Measurements from ENCODE around the gene TMPRSS6. TPM values are rescaled to one million over a fixed set of nuclear protein-coding genes. Genes with fewer than 3 reads are reported as not detected.

The TMPRSS6 gene
- total and polyA plus RNA-seq, 2 donors (not counting 1 experiment from before 2014, with no cell fraction given), result 0.03 TPM; not detected in 1

DNA sequence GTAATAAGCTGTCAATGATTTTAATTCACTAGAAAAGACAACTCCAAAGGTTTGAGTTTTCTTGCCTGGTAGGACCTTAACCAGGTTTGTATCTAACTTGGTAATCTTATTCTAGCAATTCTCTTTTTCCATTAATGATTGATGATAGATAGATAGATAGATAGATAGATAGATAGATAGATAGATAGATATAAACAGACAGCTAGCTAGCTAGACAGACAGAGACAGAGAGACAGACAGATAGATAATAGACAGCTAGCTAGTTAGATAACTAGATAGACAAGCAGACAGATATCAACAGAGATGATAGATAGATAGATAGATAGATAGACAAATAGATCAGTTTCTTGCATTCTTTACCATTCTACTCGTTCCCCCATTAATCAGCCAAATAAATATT, 15.3 kb downstream of the TMPRSS6 start:
- no CpG with 5 or more reads among the region's 1 CpG for WGBS (ENCODE audit: insufficient coverage)
- intact Hi-C loops (cut with micrococcal nuclease), result no loop called here
- TF ChIP-seq, protein P1, sequence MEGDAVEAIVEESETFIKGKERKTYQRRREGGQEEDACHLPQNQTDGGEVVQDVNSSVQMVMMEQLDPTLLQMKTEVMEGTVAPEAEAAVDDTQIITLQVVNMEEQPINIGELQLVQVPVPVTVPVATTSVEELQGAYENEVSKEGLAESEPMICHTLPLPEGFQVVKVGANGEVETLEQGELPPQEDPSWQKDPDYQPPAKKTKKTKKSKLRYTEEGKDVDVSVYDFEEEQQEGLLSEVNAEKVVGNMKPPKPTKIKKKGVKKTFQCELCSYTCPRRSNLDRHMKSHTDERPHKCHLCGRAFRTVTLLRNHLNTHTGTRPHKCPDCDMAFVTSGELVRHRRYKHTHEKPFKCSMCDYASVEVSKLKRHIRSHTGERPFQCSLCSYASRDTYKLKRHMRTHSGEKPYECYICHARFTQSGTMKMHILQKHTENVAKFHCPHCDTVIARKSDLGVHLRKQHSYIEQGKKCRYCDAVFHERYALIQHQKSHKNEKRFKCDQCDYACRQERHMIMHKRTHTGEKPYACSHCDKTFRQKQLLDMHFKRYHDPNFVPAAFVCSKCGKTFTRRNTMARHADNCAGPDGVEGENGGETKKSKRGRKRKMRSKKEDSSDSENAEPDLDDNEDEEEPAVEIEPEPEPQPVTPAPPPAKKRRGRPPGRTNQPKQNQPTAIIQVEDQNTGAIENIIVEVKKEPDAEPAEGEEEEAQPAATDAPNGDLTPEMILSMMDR (IDR thresholded peaks at IDR 0.05), result no peak
- no peak for TF ChIP-seq EZH2 (IDR thresholded peaks at IDR 0.05; ENCODE audit: borderline replicate concordance, insufficient read depth, low read depth, low read length, poor library complexity, severe bottlenecking)
- Mint-ChIP-seq H3K27me3 (peaks cover 36% of the 10 kb centered on the region), H3K27ac (no peak overlapping the region), H3K9me3 (ENCODE audit: insufficient read depth) (no peaks in the 10 kb centered on the region), H3K4me1 (peaks cover 3% of the 10 kb centered on the region), H3K4me3 (no peak overlapping the region)
- Histone ChIP-seq H3K79me2 (ENCODE audit: control insufficient read depth, insufficient read depth, low read length) (no peaks in the 10 kb centered on the region), H3K27me3 (replicated peaks in 1 of 4; ENCODE audit: control extremely low read depth in 1 of 4, control insufficient read depth in 3 of 4, insufficient read depth in 4 of 4, low read length in 3 of 4) (peaks cover 0 to 25% (median 7%) of the 10 kb centered on the region in 4 experiments), H3K27ac (ENCODE audit: low read length in 2 of 2) (no peak overlapping the region), H3K4me2 (replicated peaks; ENCODE audit: low read depth, low read length, poor library complexity, severe bottlenecking) (no peak overlapping the region), H3K4me1 (ENCODE audit: control insufficient read depth in 2 of 2, insufficient read depth in 2 of 2, low read length in 2 of 2) (no peaks in the 10 kb centered on the region), H3K36me3 (replicated peaks in 1 of 2; ENCODE audit: control extremely low read depth in 1 of 2, control insufficient read depth in 1 of 2, extremely low read depth in 1 of 2, insufficient read depth in 2 of 2, low read length in 1 of 2) (no peaks in the 10 kb centered on the region), H3K9ac (ENCODE audit: low read length) (no peak overlapping the region), H3K9me3 (ENCODE audit: control extremely low read depth in 1 of 3, control insufficient read depth in 2 of 3, insufficient read depth in 1 of 3, low read length in 2 of 3) (no peaks in the 10 kb centered on the region), H4K20me1 (ENCODE audit: control insufficient read depth, insufficient read depth, low read length, poor library complexity, severe bottlenecking) (no peaks in the 10 kb centered on the region), H2AFZ (ENCODE audit: insufficient read depth, low read depth, low read length, poor library complexity, severe bottlenecking) (no peak overlapping the region), H3K4me3 (ENCODE audit: control extremely low read depth in 1 of 5, extremely low read depth in 1 of 5, insufficient read depth in 1 of 5, low read depth in 2 of 5, low read length in 4 of 5) (no peak overlapping the region)
- CTCF ChIA-PET, result no interaction called here
- DNase-seq, result no peak
- no peak for ATAC-seq (ENCODE audit: low read depth)
- POLR2A ChIA-PET, result no interaction called here

DNA sequence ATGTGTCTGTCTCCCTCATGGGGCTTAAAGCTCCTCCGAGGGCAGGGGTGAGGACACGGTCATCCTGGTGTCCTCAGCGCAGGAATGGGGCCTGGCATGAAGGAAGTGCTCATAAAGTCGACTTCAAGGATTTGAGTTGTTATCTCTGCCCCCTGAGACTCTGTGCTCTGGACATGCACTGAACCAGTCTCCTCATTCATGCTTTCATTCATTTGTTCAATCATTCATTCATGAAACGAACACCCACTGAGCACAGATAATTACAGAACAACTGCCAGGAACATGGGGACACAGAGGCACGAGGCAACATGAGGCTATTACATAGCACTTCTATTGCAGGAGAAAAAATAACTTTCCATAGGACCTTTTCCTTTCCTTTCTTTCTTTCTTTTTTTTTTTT, 16.5 kb downstream of the TMPRSS6 start:
- Histone ChIP-seq H3K4me1 (ENCODE audit: control insufficient read depth in 2 of 2, insufficient read depth in 2 of 2, low read length in 2 of 2) (no peaks in the 10 kb centered on the region), H3K4me3 (ENCODE audit: control extremely low read depth in 1 of 5, extremely low read depth in 1 of 5, insufficient read depth in 1 of 5, low read depth in 2 of 5, low read length in 4 of 5) (no peak overlapping the region), H3K27me3 (replicated peaks in 1 of 4; ENCODE audit: control extremely low read depth in 1 of 4, control insufficient read depth in 3 of 4, insufficient read depth in 4 of 4, low read length in 3 of 4) (peaks cover 0 to 24% (median 7%) of the 10 kb centered on the region in 4 experiments), H3K9ac (ENCODE audit: low read length) (no peak overlapping the region), H3K79me2 (ENCODE audit: control insufficient read depth, insufficient read depth, low read length) (no peaks in the 10 kb centered on the region), H4K20me1 (ENCODE audit: control insufficient read depth, insufficient read depth, low read length, poor library complexity, severe bottlenecking) (no peaks in the 10 kb centered on the region), H2AFZ (ENCODE audit: insufficient read depth, low read depth, low read length, poor library complexity, severe bottlenecking) (no peak overlapping the region), H3K9me3 (ENCODE audit: control extremely low read depth in 1 of 3, control insufficient read depth in 2 of 3, insufficient read depth in 1 of 3, low read length in 2 of 3) (no peaks in the 10 kb centered on the region), H3K4me2 (replicated peaks; ENCODE audit: low read depth, low read length, poor library complexity, severe bottlenecking) (no peak overlapping the region), H3K27ac (ENCODE audit: low read length in 2 of 2) (no peak overlapping the region), H3K36me3 (replicated peaks in 1 of 2; ENCODE audit: control extremely low read depth in 1 of 2, control insufficient read depth in 1 of 2, extremely low read depth in 1 of 2, insufficient read depth in 2 of 2, low read length in 1 of 2) (no peaks in the 10 kb centered on the region)
- POLR2A ChIA-PET, result no interaction called here
- H3K27ac Mint-ChIP-seq, result no peak overlapping the region
- DNase-seq (no peak), ATAC-seq (ENCODE audit: low read depth) (no peak)
- intact Hi-C loops (cut with micrococcal nuclease), result no loop called here
- no peaks in the 10 kb centered on the region for H3K9me3 Mint-ChIP-seq (ENCODE audit: insufficient read depth)
- 77% methylated on average over 5 of the region's 6 CpGs for WGBS (ENCODE audit: insufficient coverage)
- CTCF ChIA-PET, result no interaction called here
- H3K4me1 Mint-ChIP-seq, result no peaks in the 10 kb centered on the region
- no peak overlapping the region for H3K4me3 Mint-ChIP-seq
- TF ChIP-seq, protein P1 (IDR thresholded peaks at IDR 0.05), result no peak
- no peak for TF ChIP-seq EZH2 (IDR thresholded peaks at IDR 0.05; ENCODE audit: borderline replicate concordance, insufficient read depth, low read depth, low read length, poor library complexity, severe bottlenecking)
- H3K27me3 Mint-ChIP-seq, result peaks cover 36% of the 10 kb centered on the region
